ENCODE results near the gene CHD6. TPM values are rescaled to one million over a fixed set of nuclear protein-coding genes. Genes with fewer than 3 reads are reported as not detected.

Gene CHD6
- total RNA-seq, 5 donors from 2014 or later (not counting 1 experiment from before 2014, with no cell fraction given): 68.4 to 105 (median 74.9) TPM

DNA sequence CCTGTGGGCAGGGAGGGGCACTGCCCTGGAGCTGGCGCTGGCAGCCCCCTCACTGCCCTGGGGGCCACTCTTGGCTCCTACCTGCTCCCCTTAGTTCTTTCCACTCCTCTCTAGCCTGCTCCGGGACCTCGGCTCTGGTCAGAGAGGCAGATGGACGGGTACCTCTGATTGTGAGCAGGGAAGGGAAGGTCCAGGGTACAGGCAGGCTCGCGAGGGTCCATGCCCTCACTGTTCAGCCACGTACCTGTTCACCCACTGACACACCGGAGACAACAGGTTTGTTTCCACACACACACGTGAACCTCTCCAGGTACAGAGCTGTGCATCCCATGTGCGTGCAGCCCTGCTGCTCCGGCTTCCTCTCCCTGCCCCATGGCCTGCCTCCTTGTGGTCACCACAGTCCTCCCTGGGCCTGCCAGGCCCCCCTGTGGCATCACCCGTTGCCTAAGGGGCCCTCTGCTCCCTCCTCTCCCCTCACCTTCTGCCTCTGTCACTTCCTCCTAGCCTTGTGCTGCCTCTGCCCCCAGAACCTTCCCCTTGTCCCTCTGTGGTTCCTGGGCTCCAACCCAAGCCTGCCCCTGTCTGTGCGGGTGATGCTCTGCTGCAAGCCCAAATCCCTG, 253.8 kb downstream of the CHD6 start:
- Mint-ChIP-seq H3K9me3 (no peaks in the 10 kb centered on the region), H3K27ac (no peak overlapping the region), H3K27me3 (peaks cover 25 to 33% of the 10 kb centered on the region in 2 donors), H3K4me3 (no peak overlapping the region), H3K36me3 (no peaks in the 10 kb centered on the region), H3K4me1 (peaks cover 0 to 9% (median 7%) of the 10 kb centered on the region in 3 donors)
- no peak for ATAC-seq (replicated peaks in 1 of 4)
- H3K4me3 ChIP-seq (ENCODE audit: control insufficient read depth in 1 of 2, extremely low read depth in 1 of 2, low read length in 1 of 2): no peak overlapping the region
- DNase-seq: no peak
- 68% methylated on average over 10 of the region's 13 CpGs for WGBS (ENCODE audit: insufficient coverage)
- no peaks in the 10 kb centered on the region for H3K36me3 ChIP-seq (ENCODE audit: control insufficient read depth in 2 of 2, extremely low read depth in 1 of 2, insufficient read depth in 1 of 2, low read length in 1 of 2)
- ChIA-PET CTCF (no interaction called here), POLR2A (no interaction called here)
- no peak overlapping the region for H3K27ac ChIP-seq (ENCODE audit: low read length)
- H3K4me1 ChIP-seq (ENCODE audit: control insufficient read depth in 1 of 2, extremely low read depth in 1 of 2, insufficient read depth in 2 of 2, low read length in 2 of 2): no peaks in the 10 kb centered on the region
- no peaks in the 10 kb centered on the region for H3K9me3 ChIP-seq
- peaks cover 3 to 41% of the 10 kb centered on the region in 2 experiments for H3K27me3 ChIP-seq (replicated peaks in 1 of 2; ENCODE audit: control insufficient read depth in 2 of 2, extremely low read depth in 1 of 2, insufficient read depth in 2 of 2, low read length in 1 of 2)

DNA sequence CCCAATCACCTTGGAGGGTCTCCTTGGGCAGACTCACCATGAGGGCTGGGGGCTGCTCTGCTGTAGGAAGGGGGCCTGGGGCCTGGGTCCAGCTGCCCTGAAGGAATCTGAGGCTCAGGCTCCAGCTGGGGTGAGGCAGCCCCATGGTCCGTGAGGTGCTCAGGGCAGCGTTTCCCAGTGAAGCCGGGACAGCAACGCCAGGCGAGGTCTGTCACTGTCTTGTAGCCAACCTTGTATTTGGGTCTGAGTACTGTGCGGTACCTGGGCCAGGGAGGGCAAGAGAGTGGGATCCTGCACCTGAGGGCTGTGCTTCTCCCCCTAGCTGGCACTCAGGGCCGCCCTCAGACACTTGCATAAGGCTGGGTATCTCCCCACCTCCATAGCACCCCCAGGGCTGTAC, 254.6 kb downstream of the CHD6 start:
- no peaks in the 10 kb centered on the region for H3K9me3 ChIP-seq
- no peak for ATAC-seq (replicated peaks in 1 of 4)
- no peaks in the 10 kb centered on the region for H3K36me3 Mint-ChIP-seq

DNA sequence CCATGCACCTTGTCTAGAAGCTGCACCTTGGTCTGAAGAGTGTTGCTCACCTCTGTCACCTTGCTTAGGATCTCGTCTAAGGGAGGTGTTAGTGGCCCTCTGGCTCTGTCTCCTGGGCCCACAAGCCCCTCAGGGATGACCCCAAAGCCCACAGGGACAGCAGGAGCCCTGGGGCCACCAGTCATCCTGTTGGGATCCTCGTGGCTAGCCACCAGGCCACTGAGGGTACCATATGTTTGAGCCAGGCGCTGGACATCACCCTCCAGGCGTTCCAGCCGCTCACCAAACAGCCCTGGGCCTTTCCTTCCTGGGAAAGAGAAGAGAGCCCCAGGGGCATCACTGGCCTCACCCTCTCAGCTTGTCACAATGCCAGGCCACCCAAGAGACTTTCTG, 255.4 kb downstream of the CHD6 start:
- peaks cover 0 to 9% (median 7%) of the 10 kb centered on the region in 3 donors for H3K4me1 Mint-ChIP-seq
- no peak for ATAC-seq (replicated peaks in 1 of 4)
- H3K36me3 ChIP-seq (ENCODE audit: control insufficient read depth in 2 of 2, extremely low read depth in 1 of 2, insufficient read depth in 1 of 2, low read length in 1 of 2): no peaks in the 10 kb centered on the region
- CTCF ChIA-PET: no interaction called here
- POLR2A ChIA-PET: no interaction called here
- no peak overlapping the region for H3K4me3 ChIP-seq (ENCODE audit: control insufficient read depth in 1 of 2, extremely low read depth in 1 of 2, low read length in 1 of 2)
- H3K27me3 Mint-ChIP-seq: peaks cover 15 to 23% of the 10 kb centered on the region in 2 donors
- no peak overlapping the region for H3K27ac ChIP-seq (ENCODE audit: low read length)
- H3K36me3 Mint-ChIP-seq: no peaks in the 10 kb centered on the region
- no peaks in the 10 kb centered on the region for H3K9me3 Mint-ChIP-seq
- no peaks in the 10 kb centered on the region for H3K4me1 ChIP-seq (ENCODE audit: control insufficient read depth in 1 of 2, extremely low read depth in 1 of 2, insufficient read depth in 2 of 2, low read length in 2 of 2)
- H3K9me3 ChIP-seq: no peaks in the 10 kb centered on the region
- H3K27ac Mint-ChIP-seq: no peak overlapping the region
- H3K27me3 ChIP-seq (replicated peaks in 1 of 2; ENCODE audit: control insufficient read depth in 2 of 2, extremely low read depth in 1 of 2, insufficient read depth in 2 of 2, low read length in 1 of 2): peaks cover 0 to 31% of the 10 kb centered on the region in 2 experiments
- H3K4me3 Mint-ChIP-seq: no peak overlapping the region
- DNase-seq: no peak
- WGBS (ENCODE audit: insufficient coverage): 71% methylated on average over 5 of the region's 5 CpGs

More for the DNA sequence above, 254.6 kb downstream of the CHD6 start:
- Histone ChIP-seq H3K36me3 (ENCODE audit: control insufficient read depth in 2 of 2, extremely low read depth in 1 of 2, insufficient read depth in 1 of 2, low read length in 1 of 2) (no peaks in the 10 kb centered on the region), H3K4me3 (ENCODE audit: control insufficient read depth in 1 of 2, extremely low read depth in 1 of 2, low read length in 1 of 2) (no peak overlapping the region), H3K27me3 (replicated peaks in 1 of 2; ENCODE audit: control insufficient read depth in 2 of 2, extremely low read depth in 1 of 2, insufficient read depth in 2 of 2, low read length in 1 of 2) (peaks cover 3 to 36% of the 10 kb centered on the region in 2 experiments), H3K4me1 (ENCODE audit: control insufficient read depth in 1 of 2, extremely low read depth in 1 of 2, insufficient read depth in 2 of 2, low read length in 2 of 2) (no peaks in the 10 kb centered on the region), H3K27ac (ENCODE audit: low read length) (no peak overlapping the region)
- Mint-ChIP-seq H3K4me3 (no peak overlapping the region), H3K27ac (no peak overlapping the region), H3K27me3 (peaks cover 21 to 28% of the 10 kb centered on the region in 2 donors), H3K4me1 (peaks cover 0 to 9% (median 7%) of the 10 kb centered on the region in 3 donors), H3K9me3 (no peaks in the 10 kb centered on the region)
- no peak for DNase-seq
- POLR2A ChIA-PET: no interaction called here
- WGBS (ENCODE audit: insufficient coverage): 100% methylated on average over 5 of the region's 7 CpGs
- CTCF ChIA-PET: no interaction called here

DNA sequence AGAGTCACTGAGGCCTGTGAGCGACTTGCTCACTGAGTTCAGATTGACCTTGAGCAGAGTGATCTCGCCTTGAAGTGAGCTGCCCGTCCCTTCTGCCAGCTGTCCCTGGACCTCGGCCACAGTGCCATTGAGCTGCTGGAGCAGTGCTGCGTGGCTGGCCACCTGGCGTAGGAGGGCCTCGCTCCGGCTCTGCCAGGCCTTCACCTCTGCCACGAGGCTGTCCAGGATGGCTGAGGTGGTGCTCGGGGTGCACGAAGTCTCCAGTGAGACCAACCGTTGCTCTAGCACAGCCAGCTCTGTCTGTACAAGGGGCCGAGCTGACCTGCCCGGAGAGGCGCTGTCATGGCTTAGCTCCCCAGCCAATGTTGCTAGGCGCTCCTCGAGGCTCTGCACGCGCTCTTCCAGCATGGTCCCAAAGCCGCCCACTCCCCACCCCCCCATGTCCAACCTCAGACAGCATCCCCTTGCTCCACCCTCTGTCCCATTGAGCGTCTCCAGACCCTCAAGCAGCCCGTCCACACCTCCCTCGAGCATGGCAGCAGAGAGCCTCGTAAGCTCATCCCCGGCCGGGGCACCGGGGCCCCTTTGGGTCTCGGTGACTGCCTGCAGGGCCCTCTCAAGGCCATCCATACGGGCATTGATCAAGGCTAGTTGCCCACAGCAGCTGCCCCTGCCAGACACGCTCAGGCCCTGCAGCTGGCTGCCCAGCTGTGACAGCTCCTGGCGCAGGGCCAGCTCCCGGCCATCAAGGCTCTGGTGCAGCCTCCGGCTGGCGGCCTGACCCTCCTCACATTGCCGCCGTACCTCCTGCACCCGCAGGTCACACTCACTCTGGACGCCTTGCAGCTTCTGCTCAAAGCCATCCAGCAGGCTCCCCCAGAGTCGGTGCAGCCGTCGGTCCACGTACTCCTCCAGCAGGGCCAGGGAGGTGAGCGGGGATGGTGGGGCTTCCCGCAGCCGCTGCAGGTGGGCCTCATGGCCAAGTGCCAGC, 256.1 kb downstream of the CHD6 start:
- no peaks in the 10 kb centered on the region for H3K9me3 Mint-ChIP-seq
- DNase-seq (no peak), ATAC-seq (replicated peaks in 1 of 4) (no peak)
- no peak overlapping the region for H3K4me3 Mint-ChIP-seq
- Histone ChIP-seq H3K36me3 (ENCODE audit: control insufficient read depth in 2 of 2, extremely low read depth in 1 of 2, insufficient read depth in 1 of 2, low read length in 1 of 2) (no peaks in the 10 kb centered on the region), H3K4me1 (ENCODE audit: control insufficient read depth in 1 of 2, extremely low read depth in 1 of 2, insufficient read depth in 2 of 2, low read length in 2 of 2) (no peaks in the 10 kb centered on the region), H3K9me3 (no peaks in the 10 kb centered on the region), H3K27ac (ENCODE audit: low read length) (no peak overlapping the region), H3K4me3 (ENCODE audit: control insufficient read depth in 1 of 2, extremely low read depth in 1 of 2, low read length in 1 of 2) (no peak overlapping the region), H3K27me3 (replicated peaks in 1 of 2; ENCODE audit: control insufficient read depth in 2 of 2, extremely low read depth in 1 of 2, insufficient read depth in 2 of 2, low read length in 1 of 2) (peaks cover 0 to 24% of the 10 kb centered on the region in 2 experiments)
- ChIA-PET CTCF (no interaction called here), POLR2A (no interaction called here)
- H3K36me3 Mint-ChIP-seq: no peaks in the 10 kb centered on the region
- no peak overlapping the region for H3K27ac Mint-ChIP-seq
- peaks cover 8 to 16% of the 10 kb centered on the region in 2 donors for H3K27me3 Mint-ChIP-seq
- peaks cover 0 to 3% (median 1%) of the 10 kb centered on the region in 3 donors for H3K4me1 Mint-ChIP-seq
- WGBS (ENCODE audit: insufficient coverage): 90% methylated on average over 43 of the region's 45 CpGs

GRCh38 chr20:41360831-41361756, 257.1 kb downstream of the CHD6 start:
- WGBS (ENCODE audit: insufficient coverage): 88% methylated on average over 21 of the region's 22 CpGs

More at GRCh38 chr20:41360831-41361756, 257.1 kb downstream of the CHD6 start:
- no peak for ATAC-seq (replicated peaks in 1 of 4)
- Histone ChIP-seq H3K27me3 (replicated peaks in 1 of 2; ENCODE audit: control insufficient read depth in 2 of 2, extremely low read depth in 1 of 2, insufficient read depth in 2 of 2, low read length in 1 of 2) (peaks cover 0 to 22% of the 10 kb centered on the region in 2 experiments), H3K27ac (ENCODE audit: low read length) (no peak overlapping the region), H3K36me3 (ENCODE audit: control insufficient read depth in 2 of 2, extremely low read depth in 1 of 2, insufficient read depth in 1 of 2, low read length in 1 of 2) (no peaks in the 10 kb centered on the region), H3K9me3 (no peaks in the 10 kb centered on the region), H3K4me1 (ENCODE audit: control insufficient read depth in 1 of 2, extremely low read depth in 1 of 2, insufficient read depth in 2 of 2, low read length in 2 of 2) (no peaks in the 10 kb centered on the region), H3K4me3 (ENCODE audit: control insufficient read depth in 1 of 2, extremely low read depth in 1 of 2, low read length in 1 of 2) (no peak overlapping the region)
- H3K9me3 Mint-ChIP-seq: no peaks in the 10 kb centered on the region
- CTCF ChIA-PET: interaction anchor here in 1 of 2 donors (0.5 kb wide), 1 partner anchor 405 kb away, joined by 4 read pairs; no protein-coding TSS in a partner anchor
- no peak overlapping the region for H3K4me3 Mint-ChIP-seq
- H3K4me1 Mint-ChIP-seq: peaks cover 0 to 3% (median 0%) of the 10 kb centered on the region in 3 donors
- peaks cover 7 to 15% of the 10 kb centered on the region in 2 donors for H3K27me3 Mint-ChIP-seq
- no peak for DNase-seq
- H3K27ac Mint-ChIP-seq: no peak overlapping the region
- no peaks in the 10 kb centered on the region for H3K36me3 Mint-ChIP-seq
- POLR2A ChIA-PET: no interaction called here

Data from T-cell (primary cell).